NCI-H2196 treated with DMSO at 0.1 percent for 48 hours (cell line): ENCODE results near the gene NUAK2.
"Not testable (repeated sequence)": the region's sequence is repeated elsewhere in the genome, so short reads cannot be mapped to it uniquely, and the experiment has no call there.

ENCODE experiments used
- DNase-seq: peaks from one replicate; lab custom pipeline; 2025; ENCODE audit not compliant: unreplicated experiment; lab: John Stamatoyannopoulos, UW

The NUAK2 gene

DNA sequence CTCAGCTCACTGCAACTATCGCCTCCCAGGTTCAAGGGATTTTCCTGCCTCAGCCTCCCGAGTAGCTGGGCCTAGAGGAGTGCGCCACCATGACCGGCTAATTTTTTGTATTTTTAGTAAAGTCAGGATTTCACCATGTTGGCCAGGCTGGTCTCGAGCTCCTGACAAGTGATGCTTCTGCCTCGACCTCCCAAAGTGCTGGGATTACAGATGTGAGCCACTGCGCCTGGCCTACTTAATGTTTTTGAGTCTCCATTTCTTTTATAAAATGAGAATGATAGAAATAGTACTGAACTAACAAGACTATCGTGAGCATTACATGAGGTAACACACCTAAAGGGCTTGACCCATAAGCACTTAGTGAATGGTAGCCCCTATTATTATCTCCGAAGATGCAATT, 21.4 kb downstream of the NUAK2 start:
- no peak for DNase-seq

DNA sequence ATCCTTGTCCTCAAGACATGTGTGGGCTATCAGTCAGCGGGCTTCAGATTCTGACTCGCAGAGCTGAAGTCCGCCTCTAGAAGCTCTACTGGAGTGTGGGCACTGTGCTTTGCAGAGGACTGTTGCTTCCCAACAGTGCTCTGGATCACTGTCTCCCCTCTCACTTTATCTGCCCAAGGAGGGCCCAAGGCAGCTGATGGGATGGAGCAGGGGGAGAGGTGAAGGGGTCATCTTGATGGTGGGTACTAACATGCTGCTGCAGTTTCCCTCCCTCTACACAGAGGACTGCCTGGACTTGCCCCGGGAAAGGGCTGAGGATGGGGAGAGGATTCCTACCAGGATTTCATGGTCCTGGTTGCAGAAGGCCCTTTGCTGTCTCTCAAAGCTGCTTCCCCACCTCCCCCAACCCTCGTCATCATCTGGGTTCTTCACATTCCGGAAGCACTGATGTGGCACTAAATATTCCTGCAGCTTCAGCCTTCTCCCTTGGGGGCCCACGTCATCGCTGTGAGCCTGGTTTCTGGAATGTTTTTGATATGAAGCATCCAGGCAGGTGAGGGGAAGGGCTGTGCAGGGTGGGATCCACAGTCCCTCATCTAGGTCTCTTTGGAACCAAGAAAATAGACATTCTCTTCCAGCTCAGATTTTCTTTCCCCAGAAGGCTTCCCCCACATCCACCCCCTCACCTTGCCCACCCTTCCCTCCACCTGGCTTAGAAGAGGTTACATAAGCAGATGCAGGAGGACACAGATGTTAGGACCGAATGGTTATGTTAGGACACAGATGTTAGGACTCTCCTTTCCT, 23.2 kb downstream of the NUAK2 start:
- DNase-seq, result no peak

DNA sequence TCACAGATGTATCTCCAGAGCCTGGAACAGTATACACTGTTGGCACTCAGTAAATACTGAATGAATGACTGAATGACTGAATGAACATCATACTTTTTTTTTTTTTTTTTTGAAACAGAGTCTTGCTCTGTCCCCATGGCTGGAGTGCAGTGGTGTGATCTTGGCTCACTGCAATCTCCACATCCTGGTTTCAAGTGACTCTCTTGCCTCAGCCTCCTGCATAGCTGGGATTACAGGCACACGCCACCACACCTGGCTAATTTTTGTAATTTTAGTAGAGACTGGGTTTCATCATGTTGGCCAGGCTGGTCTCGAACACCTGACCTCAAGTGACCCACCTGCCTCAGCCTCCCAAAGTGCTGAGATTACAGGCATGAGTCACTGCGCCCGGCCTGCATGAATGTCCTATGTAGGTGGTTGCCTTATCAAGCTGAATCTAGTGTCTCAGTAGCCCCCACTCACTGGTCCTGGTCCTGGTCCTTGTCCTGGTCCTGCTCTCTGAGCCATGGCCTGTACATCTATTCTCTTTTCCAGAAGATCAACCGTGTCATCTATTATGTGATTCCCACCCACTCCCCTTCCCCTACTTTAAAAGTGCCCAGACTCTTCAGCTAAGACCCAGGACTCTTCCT, 23.9 kb downstream of the NUAK2 start:
- not testable (repeated sequence) for DNase-seq

DNA sequence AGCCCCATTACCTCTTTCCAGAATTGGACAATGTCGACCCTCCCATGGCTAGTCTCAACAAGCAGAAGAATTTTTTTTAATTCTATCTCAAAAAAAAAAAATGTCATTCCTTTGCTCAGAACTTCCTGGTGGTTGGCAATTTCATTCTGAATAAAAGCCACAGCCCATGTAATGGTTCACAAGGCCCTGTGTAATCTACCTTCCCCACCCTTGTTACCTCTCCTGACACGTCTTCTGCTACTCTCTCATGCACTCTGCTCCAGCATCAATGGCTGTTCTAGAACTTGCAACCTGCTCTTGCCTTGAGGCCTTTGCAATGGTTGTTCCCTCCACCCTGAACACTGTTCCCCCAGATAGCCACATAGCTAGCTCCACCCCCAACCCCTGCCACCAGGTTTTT, 25.4 kb downstream of the NUAK2 start:
- DNase-seq, result no peak

DNA sequence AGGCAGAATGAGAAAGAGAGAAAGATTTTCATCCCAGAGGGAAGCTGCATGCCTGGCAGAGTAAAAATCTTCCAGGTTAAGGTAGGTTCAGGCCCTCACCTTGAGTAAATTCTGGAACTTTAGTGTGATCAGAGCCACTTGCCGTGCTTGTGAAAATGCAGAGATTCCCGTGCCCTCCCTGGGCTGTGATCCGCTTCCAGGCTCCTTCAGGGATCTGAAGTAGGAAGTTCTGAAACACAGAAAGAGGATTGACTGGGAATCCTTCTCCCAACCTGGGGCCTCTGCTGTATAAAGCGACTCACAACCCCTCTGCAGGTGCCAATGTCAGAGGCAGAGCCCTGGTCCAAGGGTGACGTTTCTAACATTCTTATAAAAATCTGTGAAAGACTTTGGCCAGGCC, 26.6 kb downstream of the NUAK2 start:
- DNase-seq, result no peak

DNA sequence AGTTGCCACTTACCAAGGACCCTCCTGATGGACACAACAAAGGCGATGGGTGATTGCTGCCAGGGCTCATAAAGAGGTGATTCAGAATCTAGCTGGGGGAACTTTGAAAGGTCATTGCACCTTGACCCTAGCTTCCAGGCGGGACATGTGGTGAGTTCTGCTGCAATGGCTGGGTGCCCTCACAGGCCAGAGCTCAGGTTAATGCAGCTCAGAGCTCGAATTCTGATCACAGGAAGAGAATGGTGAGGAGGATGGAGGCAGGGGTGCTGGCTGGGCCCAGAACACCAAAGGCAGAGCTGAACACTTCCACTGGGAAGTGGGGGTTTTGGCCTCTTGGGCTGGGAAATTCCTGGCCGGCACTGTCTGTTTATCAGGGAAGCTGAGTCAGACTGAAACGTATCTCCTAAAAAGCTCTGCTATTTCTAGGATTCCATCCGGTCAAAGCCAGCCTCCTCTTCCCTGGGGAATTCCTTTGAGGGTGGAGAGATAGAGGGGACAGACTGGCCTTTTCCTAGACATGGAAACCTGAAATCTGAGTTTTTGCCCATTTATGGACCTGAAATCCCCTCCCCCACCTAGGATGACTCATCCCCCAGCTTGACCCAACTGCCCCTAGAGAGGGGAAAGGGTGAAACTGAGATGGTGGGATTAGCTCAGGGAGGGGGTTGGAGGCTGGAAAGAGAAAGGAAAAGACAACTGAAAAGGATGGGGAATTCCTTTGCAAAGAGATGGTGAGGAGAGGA, 27.2 kb downstream of the NUAK2 start:
- DNase-seq, result no peak

DNA sequence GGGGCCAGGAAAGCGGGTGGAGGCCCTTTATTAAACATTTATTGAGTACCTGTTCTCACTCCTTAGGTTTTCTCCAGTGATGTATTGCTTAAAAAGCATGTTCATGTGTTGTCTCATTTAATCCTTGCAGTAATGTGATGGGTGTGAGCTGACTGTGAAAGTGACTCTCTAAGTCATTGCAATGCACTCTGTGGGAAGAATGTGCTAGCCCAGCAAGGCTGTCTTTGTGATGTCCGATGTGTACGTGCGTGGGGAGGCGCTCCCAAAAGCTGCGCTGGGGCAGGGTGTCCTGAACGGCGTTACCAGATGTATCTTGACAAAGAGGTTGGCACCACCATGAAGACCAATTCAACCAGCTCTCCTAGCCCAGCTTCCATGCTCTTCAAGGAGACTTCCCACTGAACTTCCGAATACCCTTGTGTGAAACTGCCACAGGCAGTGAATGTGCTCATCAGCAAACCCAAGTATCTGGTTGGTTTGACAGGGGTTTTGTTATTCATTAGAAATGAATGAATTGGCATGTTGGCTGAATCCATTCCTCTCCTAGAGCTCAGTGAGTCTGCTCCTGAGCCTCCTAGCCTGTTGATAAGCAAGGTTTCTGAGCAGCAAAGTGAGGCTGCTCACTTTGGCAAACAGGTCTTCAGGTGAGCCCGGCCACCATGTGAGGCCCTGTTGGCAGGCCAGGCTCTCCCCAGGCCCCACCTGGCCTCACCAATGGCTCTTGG, 28.0 kb downstream of the NUAK2 start:
- DNase-seq, result no peak

DNA sequence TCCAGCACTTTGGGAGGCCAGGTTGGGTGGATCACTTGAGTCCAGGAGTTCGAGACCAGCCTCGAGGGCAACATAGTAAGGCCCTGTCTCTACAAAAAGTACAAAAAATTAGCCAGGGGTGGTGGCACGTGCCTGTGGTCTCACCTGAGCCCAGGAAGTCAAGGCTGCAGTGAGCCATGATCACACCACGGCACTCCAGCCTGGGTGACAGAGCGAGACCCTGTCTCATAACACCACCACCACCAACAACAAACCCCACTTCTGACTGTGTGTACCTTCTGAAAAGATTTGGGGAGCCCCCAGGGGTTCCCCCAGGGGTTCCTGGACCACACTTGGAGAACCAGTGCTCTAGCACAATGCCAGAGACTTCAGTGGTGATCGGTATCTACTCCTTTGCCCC, 29.9 kb downstream of the NUAK2 start:
- DNase-seq, result no peak

DNA sequence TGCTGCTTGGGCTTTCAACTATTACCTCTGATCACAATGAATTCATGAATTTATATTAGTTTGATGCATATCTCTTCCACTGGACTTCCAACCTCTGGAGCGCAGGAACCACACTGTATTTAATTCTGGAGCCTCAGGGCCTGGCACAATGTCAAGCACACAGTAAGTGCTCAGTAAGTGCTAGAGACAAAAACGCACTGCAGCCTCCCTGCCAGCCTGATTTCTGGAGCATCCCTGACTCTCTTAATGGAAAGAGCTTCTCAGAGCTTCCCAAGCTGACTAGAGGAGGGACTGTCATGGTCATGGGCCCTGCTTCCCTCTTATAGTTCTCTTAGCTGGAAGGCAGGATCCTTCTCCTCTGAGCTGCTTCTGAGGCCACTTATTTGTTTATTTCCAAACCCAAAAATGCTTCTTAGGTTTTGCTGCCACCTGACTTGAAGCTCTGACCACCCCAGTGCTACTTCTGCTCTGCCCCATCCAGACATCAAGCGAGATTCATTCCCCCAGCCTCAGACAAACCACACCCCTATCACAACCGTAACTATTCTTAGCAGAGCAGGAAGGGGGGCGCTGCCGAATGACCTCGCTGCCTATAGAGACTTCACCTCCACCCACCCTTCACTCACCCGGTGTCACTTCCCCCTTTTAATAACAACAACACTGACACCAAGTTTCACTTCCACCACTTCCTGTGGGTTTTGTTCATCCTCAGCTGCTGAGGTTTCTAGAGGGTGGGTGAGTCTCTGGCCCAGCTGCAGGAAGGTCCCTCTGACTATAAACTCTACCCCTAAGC, 33.6 kb downstream of the NUAK2 start:
- no peak for DNase-seq

DNA sequence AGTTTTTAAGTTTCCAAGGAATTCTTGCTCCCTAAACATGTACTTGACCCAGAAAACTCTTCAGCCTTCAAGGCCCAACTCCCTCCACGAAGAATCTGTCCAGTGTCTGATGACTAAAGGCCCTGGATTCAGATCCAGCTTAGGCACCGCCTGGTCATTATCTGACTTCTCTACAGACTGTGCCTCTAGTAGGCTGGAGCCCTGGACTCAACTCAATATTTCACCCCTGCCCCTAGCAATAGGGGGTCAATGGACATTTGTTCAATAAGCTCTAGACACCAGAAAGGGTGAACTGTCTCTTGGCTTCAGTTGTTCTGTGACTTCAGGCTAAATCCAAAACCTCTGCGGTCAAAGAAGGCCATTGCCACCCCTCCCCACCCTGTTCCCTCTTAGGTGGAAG, 34.5 kb downstream of the NUAK2 start:
- no peak for DNase-seq

DNA sequence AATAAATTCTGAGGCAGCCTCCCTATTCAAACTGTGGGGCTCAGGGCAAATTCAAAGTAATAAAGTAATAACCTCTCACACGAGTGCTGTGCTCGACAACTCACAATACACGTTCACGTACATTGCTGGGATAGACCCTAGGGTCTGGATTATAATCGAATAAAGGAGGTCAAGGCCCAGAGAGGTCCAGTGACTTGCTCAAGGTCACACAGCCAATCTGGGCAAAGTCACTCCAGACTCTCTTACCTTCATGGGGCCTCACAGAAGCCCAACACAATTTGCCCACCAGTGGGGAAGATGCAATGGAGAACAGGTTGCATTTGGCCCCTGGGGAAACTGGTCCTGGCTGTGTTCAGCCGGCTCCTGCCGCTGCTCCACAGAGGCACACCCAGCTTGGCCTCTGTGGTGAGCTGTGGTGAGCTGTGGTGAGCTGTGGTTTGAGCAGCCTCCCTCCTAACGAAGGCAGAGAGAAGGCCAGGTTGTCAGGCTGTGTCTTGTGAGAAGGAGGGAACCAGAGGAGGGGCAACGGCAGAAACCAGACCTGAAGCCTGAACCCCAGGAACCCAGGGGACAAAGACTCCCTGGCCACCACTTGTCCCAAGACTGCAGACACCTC, 35.1 kb downstream of the NUAK2 start:
- DNase-seq, result no peak

DNA sequence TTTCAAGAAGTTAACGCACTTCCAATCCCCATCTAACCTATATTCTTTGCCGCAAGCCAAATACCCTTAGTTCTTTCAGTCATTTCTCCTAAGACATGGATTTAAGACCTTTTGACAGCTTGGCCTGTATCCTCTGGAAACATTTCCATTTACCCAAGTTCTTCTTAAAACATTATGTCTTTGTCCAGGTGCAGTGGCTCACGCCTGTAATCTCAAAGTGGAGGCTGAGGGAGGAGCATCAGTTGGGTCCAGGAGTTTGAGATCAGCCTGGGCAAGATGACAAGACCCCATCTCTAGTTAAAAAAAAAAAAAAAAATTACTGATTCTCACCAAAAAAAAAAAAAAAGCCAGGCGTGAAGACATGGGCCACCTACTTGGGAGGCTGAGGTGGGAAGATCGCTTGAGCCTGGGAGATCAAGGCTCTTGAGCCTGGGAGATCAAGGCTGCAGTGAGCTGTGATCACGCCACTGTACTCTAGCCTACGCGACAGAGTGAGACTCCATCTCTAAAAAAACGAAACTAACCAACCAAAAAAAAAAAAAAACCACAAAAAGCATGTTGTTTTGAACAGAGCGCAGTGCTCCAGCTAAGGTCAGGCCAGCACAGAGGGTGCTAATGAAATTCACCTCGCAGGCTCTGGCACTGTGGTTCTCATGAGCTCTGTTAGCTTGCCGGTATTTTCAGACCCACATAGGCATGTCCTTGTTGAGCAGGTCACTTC, 36.0 kb downstream of the NUAK2 start:
- DNase-seq, result no peak

DNA sequence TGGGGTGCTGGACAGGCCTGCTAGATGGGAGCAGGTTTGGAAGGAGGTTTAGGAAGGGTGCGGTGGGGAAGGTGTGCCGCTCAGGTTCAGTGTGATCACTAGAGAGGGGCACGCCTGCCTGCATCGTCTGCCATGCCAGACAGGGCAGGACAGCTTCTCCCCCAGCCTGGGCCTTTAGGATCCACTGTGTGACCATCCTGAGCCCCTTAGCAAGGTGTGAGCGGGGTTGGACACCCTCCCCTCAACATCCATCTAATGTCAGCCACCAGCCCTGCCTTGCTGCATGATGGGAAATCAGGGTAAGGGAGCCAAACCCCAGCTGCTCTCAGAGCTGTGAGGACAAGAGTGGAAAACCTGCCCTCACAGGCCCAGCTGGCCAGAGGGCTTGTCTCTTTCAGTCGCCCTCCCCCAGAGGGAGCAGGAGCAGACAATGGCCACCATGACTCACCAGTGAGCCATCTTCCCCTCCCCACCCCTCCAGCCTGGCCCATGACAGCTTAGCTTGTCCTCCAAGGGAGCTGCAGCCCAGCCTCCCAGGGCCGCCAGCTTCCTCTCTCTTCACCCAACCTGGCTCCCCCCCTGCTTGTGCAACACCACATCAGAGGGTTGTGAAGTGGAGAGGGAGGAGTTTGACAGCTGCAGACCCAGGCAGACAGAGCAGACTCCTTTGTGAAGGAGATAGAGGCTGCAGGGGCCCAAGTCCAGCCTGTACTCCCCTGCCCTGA, 37.0 kb downstream of the NUAK2 start:
- DNase-seq, result peak; percentile 98

DNA sequence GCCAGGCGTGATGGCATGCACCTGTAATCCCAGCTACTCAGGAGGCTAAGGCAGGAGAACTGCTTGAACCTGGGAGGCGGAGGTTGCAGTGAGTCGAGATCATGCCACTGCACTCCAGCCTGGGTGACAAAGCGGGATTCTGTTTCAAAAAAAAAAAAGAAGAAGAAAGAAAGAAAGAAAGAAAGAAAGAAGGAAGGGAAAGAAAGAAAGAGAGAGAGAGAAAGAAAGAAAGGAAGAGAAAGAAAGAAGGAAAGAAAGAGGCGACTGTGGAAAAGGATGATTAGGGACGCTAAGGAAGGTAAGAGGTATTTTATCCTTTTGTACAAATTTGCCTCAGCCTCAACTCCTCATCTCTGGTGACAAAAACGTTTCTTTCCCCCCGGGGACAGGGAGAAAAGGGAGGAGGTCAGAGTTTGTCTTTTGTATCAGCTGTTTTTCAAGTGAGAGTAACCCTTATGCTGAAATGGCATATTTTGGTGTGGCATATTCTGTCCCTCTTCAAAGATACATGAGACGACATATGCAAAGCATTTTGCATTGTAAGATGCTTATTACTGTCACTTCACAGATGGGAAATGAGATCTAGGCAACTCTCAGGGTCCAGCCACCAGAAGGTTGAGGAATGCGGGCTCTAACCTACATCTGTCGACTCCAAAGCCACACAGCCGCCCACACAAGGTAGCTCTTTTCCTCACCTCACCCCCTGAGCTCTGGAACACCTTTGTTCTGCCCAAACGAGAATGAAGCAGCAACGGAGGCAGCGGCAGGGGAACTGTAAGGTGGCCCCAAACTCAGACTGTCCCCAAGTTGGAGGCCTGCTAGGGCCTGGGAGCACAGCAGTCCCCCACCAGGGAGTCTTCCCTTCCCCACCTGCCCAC, 38.0 kb downstream of the NUAK2 start:
- no peak for DNase-seq

DNA sequence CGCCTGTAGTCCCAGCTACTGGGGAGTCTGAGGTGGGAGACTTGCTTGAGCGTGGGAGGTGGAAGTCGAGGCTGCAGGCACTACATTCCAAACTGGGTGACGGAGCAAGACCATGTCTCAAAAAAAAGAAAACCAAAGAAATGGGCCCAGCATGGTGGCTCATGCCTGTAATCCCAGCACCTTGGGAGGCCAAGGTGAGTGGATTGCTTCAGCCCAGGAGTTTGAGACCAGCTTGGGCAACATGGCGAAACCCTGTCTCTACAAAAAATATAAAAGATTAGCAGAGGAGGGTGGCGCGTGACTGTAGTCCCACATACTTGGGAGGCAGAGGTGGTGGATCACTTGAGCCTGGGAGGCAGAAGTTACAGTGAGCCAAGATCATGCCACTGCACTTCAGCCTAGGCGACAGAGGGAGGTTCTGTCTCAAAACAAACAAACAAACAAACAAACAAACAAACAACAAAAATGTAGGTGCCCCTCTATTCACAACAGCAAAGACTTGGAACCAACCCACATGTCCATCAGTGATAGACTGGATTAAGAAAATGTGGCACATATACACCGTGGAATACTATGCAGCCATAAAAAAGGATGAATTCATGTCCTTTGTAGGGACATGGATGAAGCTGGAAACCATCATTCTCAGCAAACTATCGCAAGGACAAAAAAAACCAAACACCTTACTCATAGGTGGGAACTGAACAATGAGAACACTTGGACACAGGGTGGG, 40.7 kb downstream of the NUAK2 start:
- DNase-seq, result not testable (repeated sequence)

DNA sequence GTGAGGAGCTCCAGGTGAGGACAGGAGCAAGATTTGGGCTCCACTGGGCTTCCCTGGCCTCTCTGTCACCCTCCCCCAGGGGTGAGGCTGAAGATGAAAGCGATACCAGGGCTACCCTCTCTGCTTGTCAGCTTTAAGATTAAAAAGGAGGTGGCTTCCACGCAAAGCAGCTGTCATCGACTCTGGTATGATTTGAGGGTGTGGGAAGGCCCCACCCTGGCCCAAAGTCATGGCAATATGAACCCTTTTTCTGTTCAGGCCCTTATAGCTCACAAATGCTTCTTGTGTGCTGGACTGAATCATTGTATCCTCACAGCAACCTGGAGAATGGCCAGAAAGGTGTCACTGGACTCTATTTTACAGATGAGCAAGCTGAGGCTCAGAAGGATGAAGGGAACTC, 41.6 kb downstream of the NUAK2 start:
- DNase-seq, result no peak

DNA sequence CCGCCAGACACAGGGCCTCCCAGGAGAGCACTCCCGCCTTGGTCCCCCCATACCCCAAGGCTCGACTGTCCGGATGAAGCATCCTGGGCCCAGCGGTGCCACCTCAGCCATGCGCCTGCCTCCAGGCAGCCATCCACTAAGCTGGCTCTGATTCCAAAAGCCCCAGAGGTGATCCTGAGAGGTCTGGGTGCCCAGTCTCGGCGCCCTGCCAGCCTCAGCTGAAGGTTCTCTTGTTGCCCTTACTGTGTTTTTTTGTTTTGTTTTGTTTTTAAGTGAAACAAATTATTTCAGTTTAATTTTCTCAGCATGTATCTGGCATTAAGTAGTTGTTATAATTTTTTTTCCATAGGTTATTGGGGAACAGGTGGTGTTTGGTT, 44.9 kb downstream of the NUAK2 start:
- DNase-seq, result no peak
